IMR-90 (cell line): ENCODE results near the gene GAD2. TPM values are rescaled to one million over a fixed set of nuclear protein-coding genes. Genes with fewer than 3 reads are reported as not detected.

Source experiments
- ATAC-seq: fragments of 200-7000 bp; cut with Tn5 transposase; 2 replicates; pipeline ENCODE4 v1.9.1; 2020; ENCODE audit warnings: low read depth, mild to moderate bottlenecking, moderate library complexity
- BruUV-seq: library from RNA; stranded (reverse); fragments of 400-500 nt; replicated peaks from 2 replicates; lab custom pipeline; 2021; lab: Mats Ljungman, UMichigan
- CTCF ChIA-PET: fragments of 300-600 bp; formaldehyde crosslinking; extraction: SDS; loops from one replicate; lab custom pipeline; 2021; ENCODE audit warnings: antibody characterized with exemption; lab: Yijun Ruan, JAX
- POLR2A ChIA-PET: fragments of 300-600 bp; sonication (Branson Sonifier 250); formaldehyde crosslinking; loops from one replicate; lab custom pipeline; 2022; ENCODE audit warnings: antibody characterized with exemption; ENCODE audit not compliant: unreplicated experiment; lab: Charles Lee
- DNase-seq: peaks from one replicate; pipeline ENCODE4 v3.0.0; 2013
- H2AFZ ChIP-seq: replicated peaks from 2 replicates; pipeline ENCODE3; 2013; ENCODE audit warnings: low read length, mild to moderate bottlenecking; ENCODE audit not compliant: poor library complexity
- H2AK5ac ChIP-seq: 2 replicates; pipeline ENCODE4 v1.6.1; 2013; ENCODE audit warnings: low read depth, low read length, inconsistent platforms
- H2AK9ac ChIP-seq: replicated peaks from 2 replicates; pipeline ENCODE3; 2013; ENCODE audit warnings: mild to moderate bottlenecking, low read depth, low read length, moderate library complexity; ENCODE audit not compliant: poor library complexity
- H2BK120ac ChIP-seq: 2 replicates; pipeline ENCODE4 v1.6.1; 2013; ENCODE audit warnings: low read depth, low read length, inconsistent platforms
- H2BK15ac ChIP-seq: 3 replicates; pipeline ENCODE4 v1.6.1; 2013; ENCODE audit warnings: low read depth, low read length, inconsistent platforms
- H2BK20ac ChIP-seq: 2 replicates; pipeline ENCODE4 v1.6.1; 2013; ENCODE audit warnings: low read depth, mild to moderate bottlenecking, inconsistent platforms, low read length, moderate library complexity
- H2BK5ac ChIP-seq: 2 replicates; pipeline ENCODE4 v1.6.1; 2013; ENCODE audit warnings: mild to moderate bottlenecking, low read depth, low read length, inconsistent platforms; ENCODE audit not compliant: poor library complexity, severe bottlenecking
- H3K14ac ChIP-seq: replicated peaks from 2 replicates; pipeline ENCODE4 v1.6.1; 2013; ENCODE audit warnings: low read depth, low read length, inconsistent platforms
- H3K18ac ChIP-seq: 2 replicates; pipeline ENCODE4 v1.6.1; 2013; ENCODE audit warnings: low read depth, low read length, control low read depth
- H3K23ac ChIP-seq: 2 replicates; pipeline ENCODE4 v1.6.1; 2013; ENCODE audit warnings: low read depth, low read length, inconsistent platforms
- H3K27ac ChIP-seq: 2 replicates; pipeline ENCODE4 v1.5.1; 2013; ENCODE audit warnings: mild to moderate bottlenecking, control low read depth, low read length; ENCODE audit not compliant: insufficient read depth
- H3K27me3 ChIP-seq: 2 replicates; pipeline ENCODE4 v1.6.1; 2013; ENCODE audit warnings: low read length; ENCODE audit not compliant: control insufficient read depth, insufficient read depth
- H3K36me3 ChIP-seq: 2 replicates; pipeline ENCODE4 v1.6.1; 2013; ENCODE audit warnings: low read length, mixed read lengths; ENCODE audit not compliant: control insufficient read depth, insufficient read depth
- H3K4ac ChIP-seq: 2 replicates; pipeline ENCODE4 v1.6.1; 2013; ENCODE audit warnings: low read depth, low read length, inconsistent platforms
- H3K4me1 ChIP-seq: 2 replicates; pipeline ENCODE4 v1.6.1; 2013; ENCODE audit warnings: low read length, mixed read lengths; ENCODE audit not compliant: control insufficient read depth, insufficient read depth
- H3K4me2 ChIP-seq: 2 replicates; pipeline ENCODE4 v1.6.1; 2013; ENCODE audit warnings: low read depth, mild to moderate bottlenecking, control low read depth, low read length, moderate library complexity
- H3K4me3 ChIP-seq: 2 replicates; pipeline ENCODE4 v1.5.1; 2013; ENCODE audit warnings: low read depth, mild to moderate bottlenecking, control low read depth, low read length, moderate library complexity; ENCODE audit not compliant: insufficient read depth
- H3K56ac ChIP-seq: 2 replicates; pipeline ENCODE4 v1.6.1; 2013; ENCODE audit warnings: low read length, inconsistent platforms; ENCODE audit not compliant: insufficient read depth; ENCODE audit errors: extremely low read depth
- H3K79me1 ChIP-seq, 2 experiments: 2 replicates each; pipeline ENCODE4 v1.6.1; 2013; ENCODE audit warnings: low read length in 2 of 2, inconsistent platforms in 1 of 2, low read depth in 1 of 2
- H3K9ac ChIP-seq: 2 replicates; pipeline ENCODE4 v1.6.1; 2013; ENCODE audit warnings: low read depth, low read length, control low read depth
- H3K9me1 ChIP-seq: 2 replicates; pipeline ENCODE4 v1.6.1; 2013; ENCODE audit warnings: low read length, inconsistent platforms; ENCODE audit not compliant: insufficient read depth
- H3K9me3 ChIP-seq: 2 replicates; pipeline ENCODE4 v1.6.1; 2013; ENCODE audit warnings: low read length; ENCODE audit not compliant: control insufficient read depth, insufficient read depth
- H4K20me1 ChIP-seq: 2 replicates; pipeline ENCODE4 v1.6.1; 2013; ENCODE audit warnings: low read length, inconsistent platforms; ENCODE audit not compliant: insufficient read depth
- H4K5ac ChIP-seq: 2 replicates; pipeline ENCODE4 v1.6.1; 2013; ENCODE audit warnings: mild to moderate bottlenecking, low read depth, low read length, control low read depth
- H4K8ac ChIP-seq, 2 experiments: 2 replicates each; pipeline ENCODE4 v1.6.1; 2013; ENCODE audit warnings: low read depth in 2 of 2, low read length in 2 of 2, control low read depth in 1 of 2, inconsistent platforms in 1 of 2
- H4K91ac ChIP-seq: 2 replicates; pipeline ENCODE4 v1.6.1; 2013; ENCODE audit warnings: low read depth, low read length, inconsistent platforms; ENCODE audit not compliant: insufficient read depth
- NFE2L2 ChIP-seq: fragments of 150-350 bp; IDR thresholded peaks from 2 replicates; pipeline ENCODE4 v1.6.1; 2016; ENCODE audit warnings: low read depth, mild to moderate bottlenecking, low read length
- POLR2A ChIP-seq: IDR thresholded peaks from 2 replicates; pipeline ENCODE4 v1.6.1; 2012; ENCODE audit warnings: mild to moderate bottlenecking, low read depth, low read length
- WGBS, 2 experiments: methylation state at CpG; one replicate each; pipeline versions ENCODE4 v1.1.5 to v1.1.7; 2013; ENCODE audit warnings: missing lambda C conversion rate in 2 of 2; ENCODE audit not compliant: insufficient read length in 1 of 2; ENCODE audit errors: extremely low coverage in 2 of 2; 5-methylcytosine and 5-hydroxymethylcytosine counted together
- dilution Hi-C: fragments of 300-500 bp; cut with HindIII; formaldehyde crosslinking; loops from one replicate; pipeline ENCODE4 v1.14.3; 2018; ENCODE audit warnings: low sequenced_read_pairs; ENCODE audit not compliant: unreplicated experiment
- in situ Hi-C: fragments of 300-500 bp; cut with MboI; formaldehyde crosslinking; loops from 3 replicates; pipeline ENCODE4 v1.14.3; 2019; ENCODE audit warnings: low sequenced_read_pairs, inconsistent platforms, mixed read lengths
- intact Hi-C: fragments of 100-400 bp; cut with micrococcal nuclease; formaldehyde crosslinking; loops from 2 replicates; pipeline ENCODE4 v1.10.0; 2022
- polyA plus RNA-seq, 3 experiments: library from polyadenylated mRNA; depleted of rRNA; stranded (reverse); fragments of >200 nt; gene quantifications; 2 replicates each; pipeline ENCODE4 v1.2.3, GENCODE V29; 2012; ENCODE audit warnings: low replicate concordance in 1 of 3
- total RNA-seq: library from RNA; depleted of rRNA; stranded (reverse); fragments of >200 nt; gene quantifications from 2 replicates; pipeline ENCODE4 v1.2.3, GENCODE V29; 2012
- TF ChIP-seq, protein P1 (sequence below): fragments of 150-350 bp; IDR thresholded peaks from 2 replicates; pipeline ENCODE4 v1.6.1; 2016; ENCODE audit warnings: low read depth, mild to moderate bottlenecking, low read length, moderate library complexity, borderline replicate concordance
- TF ChIP-seq, protein P2 (sequence below): conservative IDR thresholded peaks from 2 replicates; pipeline ENCODE4 v1.5.1; 2012; ENCODE audit warnings: mild to moderate bottlenecking, low read depth, low read length, improper control_type of control experiment
- TF ChIP-seq, protein P3 (sequence below): fragments of 150-350 bp; IDR thresholded peaks from 2 replicates; pipeline ENCODE4 v1.6.1; 2017; ENCODE audit warnings: mild to moderate bottlenecking, antibody characterized with exemption, low read length, low read depth

The GAD2 gene
- total and polyA plus RNA-seq, 2 of the 4 experiments (the other 2 are of a cell fraction) = not detected

DNA sequence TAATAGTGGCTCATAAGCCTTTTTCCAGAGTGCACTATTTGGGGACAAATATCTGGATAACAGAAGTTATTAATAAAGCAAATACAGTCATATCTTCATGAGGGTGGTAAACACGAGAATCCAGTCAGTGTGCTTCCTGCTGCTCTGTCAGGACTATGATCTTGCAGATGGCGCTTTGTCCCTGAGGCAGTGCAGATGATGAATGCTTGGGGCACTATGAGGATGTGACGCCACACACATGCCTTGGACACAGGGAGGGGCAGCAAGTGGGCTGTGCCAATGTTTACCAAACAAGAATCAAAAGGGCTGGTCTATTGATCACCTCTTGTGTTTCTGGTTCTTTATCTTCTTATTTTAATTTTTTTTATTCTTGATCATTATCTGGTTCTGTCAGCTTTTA, 79.8 kb downstream of the GAD2 start:
- Histone ChIP-seq H4K20me1 (no peaks in the 10 kb centered on the region), H3K36me3 (no peaks in the 10 kb centered on the region), H3K4me2 (no peak overlapping the region), H2AK9ac (no peak overlapping the region), H3K18ac (no peak overlapping the region), H3K14ac (no peak overlapping the region), H4K8ac (no peak overlapping the region), H3K79me1 (no peaks in the 10 kb centered on the region), H3K27me3 (no peaks in the 10 kb centered on the region), H3K9me3 (peaks cover 23% of the 10 kb centered on the region), H2BK5ac (no peak overlapping the region), H3K4me3 (no peak overlapping the region), H2BK20ac (no peak overlapping the region), H3K4me1 (no peaks in the 10 kb centered on the region), H3K56ac (no peak overlapping the region), H3K23ac (no peak overlapping the region), H3K9ac (no peak overlapping the region), H2AK5ac (no peak overlapping the region), H2AFZ (no peak overlapping the region), H2BK120ac (no peak overlapping the region), H4K91ac (no peak overlapping the region), H3K27ac (no peak overlapping the region), H3K9me1 (no peaks in the 10 kb centered on the region), H4K5ac (no peak overlapping the region), H3K4ac (no peak overlapping the region), H2BK15ac (no peak overlapping the region)
- no peak for TF ChIP-seq NFE2L2
- TF ChIP-seq, protein P1, sequence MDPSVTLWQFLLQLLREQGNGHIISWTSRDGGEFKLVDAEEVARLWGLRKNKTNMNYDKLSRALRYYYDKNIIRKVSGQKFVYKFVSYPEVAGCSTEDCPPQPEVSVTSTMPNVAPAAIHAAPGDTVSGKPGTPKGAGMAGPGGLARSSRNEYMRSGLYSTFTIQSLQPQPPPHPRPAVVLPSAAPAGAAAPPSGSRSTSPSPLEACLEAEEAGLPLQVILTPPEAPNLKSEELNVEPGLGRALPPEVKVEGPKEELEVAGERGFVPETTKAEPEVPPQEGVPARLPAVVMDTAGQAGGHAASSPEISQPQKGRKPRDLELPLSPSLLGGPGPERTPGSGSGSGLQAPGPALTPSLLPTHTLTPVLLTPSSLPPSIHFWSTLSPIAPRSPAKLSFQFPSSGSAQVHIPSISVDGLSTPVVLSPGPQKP = no peak
- TF ChIP-seq POLR2A = no peak
- TF ChIP-seq, protein P2, sequence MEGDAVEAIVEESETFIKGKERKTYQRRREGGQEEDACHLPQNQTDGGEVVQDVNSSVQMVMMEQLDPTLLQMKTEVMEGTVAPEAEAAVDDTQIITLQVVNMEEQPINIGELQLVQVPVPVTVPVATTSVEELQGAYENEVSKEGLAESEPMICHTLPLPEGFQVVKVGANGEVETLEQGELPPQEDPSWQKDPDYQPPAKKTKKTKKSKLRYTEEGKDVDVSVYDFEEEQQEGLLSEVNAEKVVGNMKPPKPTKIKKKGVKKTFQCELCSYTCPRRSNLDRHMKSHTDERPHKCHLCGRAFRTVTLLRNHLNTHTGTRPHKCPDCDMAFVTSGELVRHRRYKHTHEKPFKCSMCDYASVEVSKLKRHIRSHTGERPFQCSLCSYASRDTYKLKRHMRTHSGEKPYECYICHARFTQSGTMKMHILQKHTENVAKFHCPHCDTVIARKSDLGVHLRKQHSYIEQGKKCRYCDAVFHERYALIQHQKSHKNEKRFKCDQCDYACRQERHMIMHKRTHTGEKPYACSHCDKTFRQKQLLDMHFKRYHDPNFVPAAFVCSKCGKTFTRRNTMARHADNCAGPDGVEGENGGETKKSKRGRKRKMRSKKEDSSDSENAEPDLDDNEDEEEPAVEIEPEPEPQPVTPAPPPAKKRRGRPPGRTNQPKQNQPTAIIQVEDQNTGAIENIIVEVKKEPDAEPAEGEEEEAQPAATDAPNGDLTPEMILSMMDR = no peak
- TF ChIP-seq, protein P3, sequence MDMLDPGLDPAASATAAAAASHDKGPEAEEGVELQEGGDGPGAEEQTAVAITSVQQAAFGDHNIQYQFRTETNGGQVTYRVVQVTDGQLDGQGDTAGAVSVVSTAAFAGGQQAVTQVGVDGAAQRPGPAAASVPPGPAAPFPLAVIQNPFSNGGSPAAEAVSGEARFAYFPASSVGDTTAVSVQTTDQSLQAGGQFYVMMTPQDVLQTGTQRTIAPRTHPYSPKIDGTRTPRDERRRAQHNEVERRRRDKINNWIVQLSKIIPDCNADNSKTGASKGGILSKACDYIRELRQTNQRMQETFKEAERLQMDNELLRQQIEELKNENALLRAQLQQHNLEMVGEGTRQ = no peak
- no TSS peak for BruUV-seq
- in situ Hi-C loops = no loop called here
- intact Hi-C loops = no loop called here
- dilution Hi-C loops = no loop called here
- ATAC-seq (no peak), DNase-seq (no peak)
- ChIA-PET CTCF (no interaction called here), POLR2A (no interaction called here)
- WGBS, 2 experiments = 20% methylated on average over 1 of the region's 3 CpGs; no CpG with 5 or more reads in 1 of the 2 experiments
